VCaP (cell line): ENCODE data around the gene SMARCA4.

Source experiments
- H3K27ac ChIP-seq: fragments of 450-650 bp; 2 replicates; pipeline ENCODE4 v1.5.1; 2017
- CTCF ChIP-seq: fragments of 450-650 bp; conservative IDR thresholded peaks from 2 replicates; pipeline ENCODE4 v1.5.1; 2017; ENCODE audit warnings: mild to moderate bottlenecking, moderate library complexity

The SMARCA4 gene

GRCh38 chr19:10923260-10924112, 37.3 kb upstream of the SMARCA4 start:
- no peak for TF ChIP-seq CTCF
- no peak overlapping the region for H3K27ac ChIP-seq

GRCh38 chr19:10924597-10924996, 36.2 kb upstream of the SMARCA4 start:
- TF ChIP-seq CTCF = no peak
- H3K27ac ChIP-seq = no peak overlapping the region

- H3K27ac ChIP-seq = peak overlapping the region; percentile 77; the same call in 1 of the 2 replicates
- no peak for TF ChIP-seq CTCF
Measured at GRCh38 chr19:10927730-10928562, 32.9 kb upstream of the SMARCA4 start.

- TF ChIP-seq CTCF = no peak
- peak within 1 kb of the TSS; percentile 77 for H3K27ac ChIP-seq
Measured at GRCh38 chr19:10928563-10929401, 32.0 kb upstream of the SMARCA4 start, which contains the start of the genes TIMM29 and YIPF2. Gene TIMM29 (plus strand): TSS chr19:10928811. CDS start chr19:10928823, 12 bp downstream. Gene YIPF2 (minus strand): TSS chr19:10928639. CDS start chr19:10928410, 229 bp downstream.

- peak overlapping the region; percentile 77 for H3K27ac ChIP-seq
- TF ChIP-seq CTCF = no peak
Measured at GRCh38 chr19:10929402-10929794, 31.4 kb upstream of the SMARCA4 start.

GRCh38 chr19:10935371-10936059, 25.3 kb upstream of the SMARCA4 start:
- no peak for TF ChIP-seq CTCF
- H3K27ac ChIP-seq = no peak overlapping the region
